Measurements from ENCODE around the gene COA6.

COA6 gene

GRCh38 chr1:234427950-234428646 is 54.8 kb downstream of the COA6 start:
- Histone ChIP-seq H3K36me3 (ENCODE audit: control insufficient read depth, insufficient read depth, low read length) (peaks cover 10% of the 10 kb centered on the region), H3K27me3 (replicated peaks; ENCODE audit: control insufficient read depth, insufficient read depth, low read length) (no peaks in the 10 kb centered on the region), H3K4me3 (replicated peaks; ENCODE audit: low read depth, low read length) (no peak overlapping the region)
- TF ChIP-seq CTCF (IDR thresholded peaks at IDR 0.05; ENCODE audit: insufficient read depth, low read length, poor library complexity, severe bottlenecking): no peak
- DNase-seq (ENCODE audit: extremely low read depth, insufficient read length): no peak

DNA sequence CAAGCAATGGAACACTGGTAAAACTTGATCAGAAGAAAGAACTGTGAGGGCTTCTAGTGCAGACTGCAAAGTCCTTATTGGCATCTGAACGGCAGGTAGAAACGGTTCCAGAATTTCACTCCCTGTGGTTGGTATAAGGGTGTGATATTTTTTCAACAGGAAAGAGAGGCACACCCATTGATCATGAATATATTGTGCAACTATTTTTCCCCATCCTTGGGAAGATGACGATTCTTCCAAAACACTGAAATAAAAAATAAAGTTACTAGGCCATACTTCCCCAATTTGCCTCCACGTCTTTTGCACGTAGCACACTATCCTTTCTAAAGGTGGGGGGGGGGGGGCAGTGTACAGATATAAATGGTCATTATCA is 56.2 kb downstream of the COA6 start:
- no peak for TF ChIP-seq CTCF (IDR thresholded peaks at IDR 0.05; ENCODE audit: insufficient read depth, low read length, poor library complexity, severe bottlenecking)
- no peak for DNase-seq (ENCODE audit: extremely low read depth, insufficient read length)
- H3K27me3 ChIP-seq (replicated peaks; ENCODE audit: control insufficient read depth, insufficient read depth, low read length): no peaks in the 10 kb centered on the region
- H3K4me3 ChIP-seq (replicated peaks; ENCODE audit: low read depth, low read length): no peak overlapping the region
- peaks cover 10% of the 10 kb centered on the region for H3K36me3 ChIP-seq (ENCODE audit: control insufficient read depth, insufficient read depth, low read length)

- Histone ChIP-seq H3K36me3 (ENCODE audit: control insufficient read depth, insufficient read depth, low read length) (peaks cover 10% of the 10 kb centered on the region), H3K27me3 (replicated peaks; ENCODE audit: control insufficient read depth, insufficient read depth, low read length) (no peaks in the 10 kb centered on the region), H3K4me3 (replicated peaks; ENCODE audit: low read depth, low read length) (no peak overlapping the region)
- TF ChIP-seq CTCF (IDR thresholded peaks at IDR 0.05; ENCODE audit: insufficient read depth, low read length, poor library complexity, severe bottlenecking): no peak
- no peak for DNase-seq (ENCODE audit: extremely low read depth, insufficient read length)
Measured at GRCh38 chr1:234430691-234431090, 57.4 kb downstream of the COA6 start.

DNA sequence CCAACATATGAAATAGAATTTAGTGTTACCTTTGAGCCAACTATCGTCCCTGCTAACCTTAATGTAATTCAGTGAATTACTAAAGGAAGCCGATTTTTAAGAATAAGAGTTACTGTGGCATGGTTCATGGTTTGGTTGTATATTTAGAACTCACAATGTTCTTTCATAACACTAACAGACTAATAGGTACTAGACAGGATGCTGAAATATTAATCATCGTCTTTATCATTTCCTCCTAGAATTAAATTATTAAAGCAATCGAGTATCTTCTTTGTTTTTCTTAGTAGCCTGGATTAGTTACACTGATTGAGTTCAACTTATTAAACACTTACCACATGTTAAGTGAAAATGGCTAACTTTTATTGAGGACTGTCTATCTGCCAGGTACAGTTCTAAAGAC is 58.0 kb downstream of the COA6 start:
- Histone ChIP-seq H3K36me3 (ENCODE audit: control insufficient read depth, insufficient read depth, low read length) (peaks cover 8% of the 10 kb centered on the region), H3K4me3 (replicated peaks; ENCODE audit: low read depth, low read length) (no peak overlapping the region), H3K27me3 (replicated peaks; ENCODE audit: control insufficient read depth, insufficient read depth, low read length) (no peaks in the 10 kb centered on the region)
- no peak for TF ChIP-seq CTCF (IDR thresholded peaks at IDR 0.05; ENCODE audit: insufficient read depth, low read length, poor library complexity, severe bottlenecking)
- DNase-seq (ENCODE audit: extremely low read depth, insufficient read length): no peak

DNA sequence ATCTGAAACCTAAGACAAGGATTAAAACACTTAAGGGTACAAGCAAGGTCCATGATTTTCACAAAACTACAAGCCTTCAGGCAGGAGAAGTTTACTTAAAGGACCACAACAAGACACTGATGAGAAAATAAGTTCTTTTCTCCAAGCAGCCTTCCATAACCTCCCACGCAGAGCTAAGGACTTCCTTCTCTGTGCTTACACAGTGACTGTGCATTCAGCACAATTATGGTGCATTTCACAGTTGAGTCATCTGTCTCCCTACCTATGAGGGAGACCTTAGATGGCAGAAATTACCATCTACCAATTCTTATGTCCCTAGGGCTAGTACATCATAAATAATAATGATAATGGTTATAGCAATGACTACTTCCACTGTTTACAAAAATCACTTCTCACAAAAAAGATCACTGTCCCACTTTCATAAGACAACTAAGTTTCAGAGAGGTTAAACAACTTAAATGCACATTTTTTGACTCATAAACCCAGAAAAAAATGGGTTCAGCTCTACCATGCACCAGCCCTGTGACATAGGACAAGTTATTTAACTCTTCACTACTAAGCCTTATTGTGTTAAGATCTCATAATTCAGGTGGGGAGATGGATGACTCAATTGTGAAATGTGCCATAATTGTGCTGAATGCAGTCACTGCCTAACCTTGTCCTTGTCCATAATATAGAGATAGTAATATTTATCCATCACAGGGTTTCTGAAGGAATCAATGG is 60.5 kb downstream of the COA6 start:
- DNase-seq (ENCODE audit: extremely low read depth, insufficient read length): no peak
- Histone ChIP-seq H3K27me3 (replicated peaks; ENCODE audit: control insufficient read depth, insufficient read depth, low read length) (no peaks in the 10 kb centered on the region), H3K4me3 (replicated peaks; ENCODE audit: low read depth, low read length) (no peak overlapping the region), H3K36me3 (ENCODE audit: control insufficient read depth, insufficient read depth, low read length) (peaks cover 5% of the 10 kb centered on the region)
- no peak for TF ChIP-seq CTCF (IDR thresholded peaks at IDR 0.05; ENCODE audit: insufficient read depth, low read length, poor library complexity, severe bottlenecking)

Data from GM06990 (cell line).